Fibroblast of lung (primary cell): ENCODE measurements around the gene ADCY9.

ENCODE experiments used
- EZH2 ChIP-seq: IDR thresholded peaks from 2 replicates; pipeline ENCODE4 v1.5.1; 2012; ENCODE audit warnings: low read length, control low read depth, mild to moderate bottlenecking; ENCODE audit errors: missing control alignments
- TF ChIP-seq, protein P1 (sequence below), 2 donors: IDR thresholded peaks in 1 of 2; conservative IDR thresholded peaks in 1 of 2; 1 replicate in 1 of 2; 2 replicates in 1 of 2; pipeline ENCODE4 v1.5.1; 2011 to 2012; ENCODE audit warnings: low read length in 2 of 2, control low read depth in 1 of 2, inconsistent platforms in 1 of 2, low read depth in 1 of 2, mild to moderate bottlenecking in 1 of 2

DNA sequence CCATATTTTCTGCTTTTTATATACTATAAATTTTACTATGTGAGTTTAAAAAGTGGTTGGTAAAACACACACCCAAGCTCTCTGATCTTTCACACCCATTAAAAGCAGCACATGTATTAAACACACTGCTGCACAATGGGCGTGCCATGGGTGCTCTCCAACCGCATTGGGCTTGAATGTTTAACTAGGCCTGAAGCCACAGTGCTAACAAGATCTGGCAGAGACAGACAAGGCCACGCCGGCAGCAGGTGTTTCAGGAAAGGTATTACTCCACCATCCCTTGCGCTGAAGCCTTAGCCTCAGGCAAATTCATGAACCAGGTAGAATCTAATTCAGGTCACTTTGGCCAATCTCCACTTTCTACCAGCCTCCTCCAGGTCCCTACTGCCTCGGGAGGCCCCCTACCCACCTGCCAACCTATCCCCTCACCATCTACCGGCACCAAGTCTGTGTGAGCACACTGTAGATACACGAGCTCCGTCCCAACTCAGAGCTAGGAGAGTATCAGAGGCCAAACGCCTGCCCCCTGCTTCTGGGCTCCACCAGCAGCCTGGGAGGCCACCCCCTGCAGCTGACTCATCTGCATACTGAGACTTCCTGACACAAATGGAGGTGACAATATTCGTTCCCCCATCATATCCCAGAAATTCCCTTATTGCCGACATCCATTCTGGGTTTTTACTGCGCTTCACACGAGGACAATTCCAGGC is 95.0 kb downstream of the ADCY9 start:
- TF ChIP-seq, protein P1, sequence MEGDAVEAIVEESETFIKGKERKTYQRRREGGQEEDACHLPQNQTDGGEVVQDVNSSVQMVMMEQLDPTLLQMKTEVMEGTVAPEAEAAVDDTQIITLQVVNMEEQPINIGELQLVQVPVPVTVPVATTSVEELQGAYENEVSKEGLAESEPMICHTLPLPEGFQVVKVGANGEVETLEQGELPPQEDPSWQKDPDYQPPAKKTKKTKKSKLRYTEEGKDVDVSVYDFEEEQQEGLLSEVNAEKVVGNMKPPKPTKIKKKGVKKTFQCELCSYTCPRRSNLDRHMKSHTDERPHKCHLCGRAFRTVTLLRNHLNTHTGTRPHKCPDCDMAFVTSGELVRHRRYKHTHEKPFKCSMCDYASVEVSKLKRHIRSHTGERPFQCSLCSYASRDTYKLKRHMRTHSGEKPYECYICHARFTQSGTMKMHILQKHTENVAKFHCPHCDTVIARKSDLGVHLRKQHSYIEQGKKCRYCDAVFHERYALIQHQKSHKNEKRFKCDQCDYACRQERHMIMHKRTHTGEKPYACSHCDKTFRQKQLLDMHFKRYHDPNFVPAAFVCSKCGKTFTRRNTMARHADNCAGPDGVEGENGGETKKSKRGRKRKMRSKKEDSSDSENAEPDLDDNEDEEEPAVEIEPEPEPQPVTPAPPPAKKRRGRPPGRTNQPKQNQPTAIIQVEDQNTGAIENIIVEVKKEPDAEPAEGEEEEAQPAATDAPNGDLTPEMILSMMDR (conservative IDR thresholded peaks at IDR 0.05 in 1 of 2, IDR thresholded peaks at IDR 0.05 in 1 of 2; ENCODE audit: low read depth in 1 of 2, low read length in 2 of 2): no peak
- no peak for TF ChIP-seq EZH2
